NK-92 treated with Interleukin-12 subunit alpha and Interleukin-12 subunit beta, amount 100 ng/mL, for 24 hours (cell line): ENCODE measurements around the gene LORICRIN.

Experiments
- DNase-seq: peaks from one replicate; lab custom pipeline; 2025; lab: John Stamatoyannopoulos, UW

The LORICRIN gene

GRCh38 chr1:153306303-153307220 is 47.1 kb downstream of the LORICRIN start:
- no peak for DNase-seq

GRCh38 chr1:153307221-153307600 is 47.7 kb downstream of the LORICRIN start:
- no peak for DNase-seq

GRCh38 chr1:153308540-153308939 is 49.1 kb downstream of the LORICRIN start:
- DNase-seq = no peak

DNA sequence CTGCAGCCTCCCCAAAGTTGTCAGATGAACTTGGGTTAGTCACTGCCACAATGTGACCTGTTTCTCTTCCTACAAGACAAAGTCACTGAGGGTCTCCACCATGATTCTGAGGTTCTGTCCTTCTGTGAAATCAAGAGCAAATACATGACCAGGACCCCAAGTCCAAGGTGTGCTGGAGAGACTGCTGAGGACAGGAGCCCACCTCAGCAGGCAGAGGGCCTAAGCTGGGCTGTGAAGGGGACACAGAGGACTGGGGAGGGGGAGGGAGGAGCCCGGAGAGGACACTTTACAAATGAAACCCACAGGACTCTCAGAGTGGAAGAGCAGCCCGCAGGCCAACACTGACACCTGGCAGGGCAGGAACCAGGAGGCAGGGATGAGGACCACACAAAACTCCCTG is 50.0 kb downstream of the LORICRIN start:
- DNase-seq = no peak

DNA sequence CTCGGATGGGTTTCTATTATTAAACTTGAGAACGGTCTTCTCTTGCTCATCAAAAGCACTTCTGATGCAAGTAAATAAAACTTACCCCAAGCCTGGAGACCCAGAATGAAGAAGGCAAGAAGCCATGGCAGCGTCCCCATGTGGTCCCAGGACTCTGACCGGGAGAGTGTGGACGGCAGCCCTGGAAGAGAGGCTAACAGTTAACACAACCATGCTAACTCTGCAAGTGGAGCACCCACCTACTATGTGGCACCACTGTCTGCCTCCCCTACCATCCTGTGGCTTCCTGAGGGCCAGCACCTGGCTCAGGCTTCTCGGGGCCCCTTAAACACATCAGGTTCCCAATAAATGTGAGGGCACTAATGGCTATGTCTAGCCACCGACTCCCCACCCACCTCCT is 51.0 kb downstream of the LORICRIN start:
- no peak for DNase-seq
